ENCODE results near the gene EMC10.

Gene EMC10

GRCh38 chr19:50432221-50433028, 43.9 kb upstream of the EMC10 start, which contains the start of gene MYBPC2:
Gene MYBPC2 (plus strand): TSS chr19:50432892. CDS start chr19:50432954, 62 bp downstream.
- H3K36me3 ChIP-seq (ENCODE audit: control insufficient read depth in 4 of 4, insufficient read depth in 4 of 4, low read length in 3 of 4): no peaks in the 10 kb centered on the region
- no peaks in the 10 kb centered on the region for H3K9me3 ChIP-seq (ENCODE audit: control extremely low read depth in 1 of 5, control insufficient read depth in 4 of 5, insufficient read depth in 2 of 5, low read depth in 1 of 5, low read length in 4 of 5)
- ChIA-PET POLR2A (interaction anchor here (0.6 kb wide), 1 partner anchor 38 kb away, joined by 3 read pairs; no protein-coding TSS in a partner anchor), CTCF (interaction anchor here (1.6 kb wide), 1 partner anchor 28 kb away, joined by 6 read pairs; no protein-coding TSS in a partner anchor)
- peak within 1 kb of the TSS; percentile 40 to 75 for H3K27ac ChIP-seq (ENCODE audit: insufficient read depth in 1 of 2, low read depth in 1 of 2, low read length in 2 of 2, poor library complexity in 1 of 2, severe bottlenecking in 2 of 2)
- H3K27me3 ChIP-seq (replicated peaks in 2 of 5; ENCODE audit: control insufficient read depth in 4 of 5, insufficient read depth in 5 of 5, low read length in 4 of 5): peaks cover 0 to 5% (median 0%) of the 10 kb centered on the region in 5 experiments
- H3K4me3 ChIP-seq (ENCODE audit: control insufficient read depth in 1 of 7, extremely low read depth in 1 of 7, insufficient read depth in 4 of 7, low read depth in 2 of 7, low read length in 6 of 7): peak within 1 kb of the TSS; percentile 42 to 86 (median 68)
- 4% methylated on average over 28 of the region's 40 CpGs for WGBS (ENCODE audit: insufficient coverage)
- DNase-seq: peak; percentile 9 to 10 (median 9)
- peaks cover 0 to 36% (median 32%) of the 10 kb centered on the region in 4 experiments for H3K4me1 ChIP-seq (ENCODE audit: control extremely low read depth in 1 of 4, control insufficient read depth in 4 of 4, insufficient read depth in 4 of 4, low read length in 3 of 4)

DNA sequence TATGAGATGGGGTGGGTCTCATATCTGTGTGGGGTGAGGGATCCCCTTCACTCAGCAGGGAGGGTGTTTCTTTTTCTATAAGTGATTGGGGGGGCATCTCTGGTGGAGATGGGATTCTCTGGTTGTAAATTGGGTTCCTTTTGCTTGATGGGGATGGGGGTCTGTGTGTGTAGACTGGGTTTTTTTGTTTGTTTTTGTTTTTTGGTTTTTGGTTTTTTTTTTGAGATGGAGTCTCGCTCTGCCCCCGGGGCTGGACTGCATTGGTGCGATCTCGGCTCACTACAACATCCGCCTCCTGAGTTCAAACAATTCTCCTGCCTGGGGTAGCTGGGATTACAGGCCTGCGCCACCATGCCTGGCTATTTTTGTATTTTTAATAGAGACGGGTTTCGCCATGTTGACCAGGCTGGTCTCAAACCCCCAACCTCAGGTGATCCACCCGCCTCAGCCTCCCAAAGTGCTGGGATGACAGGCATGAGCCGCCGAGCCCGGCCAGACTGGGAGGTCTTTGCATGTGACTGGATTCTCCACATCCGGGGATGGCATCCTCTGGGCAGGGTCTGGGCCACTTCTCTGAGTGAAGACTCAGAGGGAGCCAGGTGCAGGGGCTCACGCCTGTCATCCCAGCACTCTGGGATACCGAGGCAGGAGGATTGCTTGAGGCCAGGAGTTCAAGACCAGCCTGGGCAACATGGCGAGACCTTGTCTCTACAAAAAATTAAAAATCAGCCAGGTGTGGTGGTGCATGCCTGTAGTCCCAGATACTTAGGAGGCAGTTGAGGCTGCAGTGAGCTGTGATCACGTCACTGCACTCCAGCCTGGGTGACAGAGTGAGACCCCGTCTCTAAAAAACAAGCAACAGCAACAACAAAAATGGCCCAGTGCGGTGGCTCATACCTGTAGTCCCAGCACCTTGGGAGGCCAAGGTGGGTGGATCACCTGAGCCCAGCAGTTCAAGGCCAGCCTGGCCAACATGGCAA, 42.8 kb upstream of the EMC10 start:
- Histone ChIP-seq H3K9me3 (ENCODE audit: control extremely low read depth in 1 of 5, control insufficient read depth in 4 of 5, insufficient read depth in 2 of 5, low read depth in 1 of 5, low read length in 4 of 5) (no peaks in the 10 kb centered on the region), H3K4me3 (ENCODE audit: control insufficient read depth in 1 of 7, extremely low read depth in 1 of 7, insufficient read depth in 4 of 7, low read depth in 2 of 7, low read length in 6 of 7) (no peak overlapping the region), H3K27ac (ENCODE audit: insufficient read depth in 1 of 2, low read depth in 1 of 2, low read length in 2 of 2, poor library complexity in 1 of 2, severe bottlenecking in 2 of 2) (no peak overlapping the region), H3K27me3 (replicated peaks in 2 of 5; ENCODE audit: control insufficient read depth in 4 of 5, insufficient read depth in 5 of 5, low read length in 4 of 5) (peaks cover 0 to 5% (median 0%) of the 10 kb centered on the region in 5 experiments), H3K4me1 (ENCODE audit: control extremely low read depth in 1 of 4, control insufficient read depth in 4 of 4, insufficient read depth in 4 of 4, low read length in 3 of 4) (peaks cover 0 to 26% (median 21%) of the 10 kb centered on the region in 4 experiments), H3K36me3 (ENCODE audit: control insufficient read depth in 4 of 4, insufficient read depth in 4 of 4, low read length in 3 of 4) (no peaks in the 10 kb centered on the region)
- no peak for DNase-seq
- ChIA-PET CTCF (interaction anchor here (1.6 kb wide), 1 partner anchor 27 kb away, joined by 4 read pairs; no protein-coding TSS in a partner anchor), POLR2A (no interaction called here)
- 91% methylated on average over 16 of the region's 19 CpGs for WGBS (ENCODE audit: insufficient coverage)

- peaks cover 0 to 22% (median 19%) of the 10 kb centered on the region in 4 experiments for H3K4me1 ChIP-seq (ENCODE audit: control extremely low read depth in 1 of 4, control insufficient read depth in 4 of 4, insufficient read depth in 4 of 4, low read length in 3 of 4)
- H3K27me3 ChIP-seq (replicated peaks in 2 of 5; ENCODE audit: control insufficient read depth in 4 of 5, insufficient read depth in 5 of 5, low read length in 4 of 5): peaks cover 0 to 5% (median 0%) of the 10 kb centered on the region in 5 experiments
- no peak overlapping the region for H3K4me3 ChIP-seq (ENCODE audit: control insufficient read depth in 1 of 7, extremely low read depth in 1 of 7, insufficient read depth in 4 of 7, low read depth in 2 of 7, low read length in 6 of 7)
- DNase-seq: no peak
- WGBS (ENCODE audit: insufficient coverage): 74% methylated on average over 11 of the region's 12 CpGs
- H3K36me3 ChIP-seq (ENCODE audit: control insufficient read depth in 4 of 4, insufficient read depth in 4 of 4, low read length in 3 of 4): no peaks in the 10 kb centered on the region
- CTCF ChIA-PET: interaction anchor here (1.6 kb wide), 1 partner anchor 26 kb away, joined by 4 read pairs; no protein-coding TSS in a partner anchor
- POLR2A ChIA-PET: no interaction called here
- H3K9me3 ChIP-seq (ENCODE audit: control extremely low read depth in 1 of 5, control insufficient read depth in 4 of 5, insufficient read depth in 2 of 5, low read depth in 1 of 5, low read length in 4 of 5): no peaks in the 10 kb centered on the region
- no peak overlapping the region for H3K27ac ChIP-seq (ENCODE audit: insufficient read depth in 1 of 2, low read depth in 1 of 2, low read length in 2 of 2, poor library complexity in 1 of 2, severe bottlenecking in 2 of 2)
Observed at GRCh38 chr19:50434525-50434924, 41.8 kb upstream of the EMC10 start.

DNA sequence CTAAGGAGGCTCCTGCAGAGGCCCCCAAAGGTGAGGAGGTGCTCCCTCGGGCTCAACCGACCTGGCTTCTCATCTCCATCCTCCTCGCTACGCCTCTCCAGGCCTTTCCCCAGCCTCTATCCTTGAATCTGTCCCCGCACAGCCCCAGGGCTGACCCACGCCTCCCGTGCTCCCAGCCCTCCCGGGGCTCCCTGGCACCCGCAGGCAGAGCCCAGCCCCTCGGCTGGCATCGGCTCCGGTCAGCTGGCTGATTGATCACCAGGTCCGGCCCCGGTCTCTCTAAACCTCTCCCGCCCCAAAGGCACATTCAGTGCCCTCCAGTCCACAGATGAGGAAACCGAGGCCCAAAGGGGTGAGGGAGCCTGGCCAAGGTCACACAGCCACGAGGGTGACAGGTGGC, 41.1 kb upstream of the EMC10 start:
- peaks cover 0 to 22% (median 19%) of the 10 kb centered on the region in 4 experiments for H3K4me1 ChIP-seq (ENCODE audit: control extremely low read depth in 1 of 4, control insufficient read depth in 4 of 4, insufficient read depth in 4 of 4, low read length in 3 of 4)
- H3K36me3 ChIP-seq (ENCODE audit: control insufficient read depth in 4 of 4, insufficient read depth in 4 of 4, low read length in 3 of 4): no peaks in the 10 kb centered on the region
- no peak for DNase-seq
- H3K4me3 ChIP-seq (ENCODE audit: control insufficient read depth in 1 of 7, extremely low read depth in 1 of 7, insufficient read depth in 4 of 7, low read depth in 2 of 7, low read length in 6 of 7): no peak overlapping the region
- no peak overlapping the region for H3K27ac ChIP-seq (ENCODE audit: insufficient read depth in 1 of 2, low read depth in 1 of 2, low read length in 2 of 2, poor library complexity in 1 of 2, severe bottlenecking in 2 of 2)
- 94% methylated on average over 13 of the region's 17 CpGs for WGBS (ENCODE audit: insufficient coverage)
- ChIA-PET POLR2A (no interaction called here), CTCF (interaction anchor here (1.6 kb wide), 1 partner anchor 25 kb away, joined by 4 read pairs; no protein-coding TSS in a partner anchor)
- H3K27me3 ChIP-seq (replicated peaks in 2 of 5; ENCODE audit: control insufficient read depth in 4 of 5, insufficient read depth in 5 of 5, low read length in 4 of 5): peaks cover 0 to 5% (median 0%) of the 10 kb centered on the region in 5 experiments
- no peaks in the 10 kb centered on the region for H3K9me3 ChIP-seq (ENCODE audit: control extremely low read depth in 1 of 5, control insufficient read depth in 4 of 5, insufficient read depth in 2 of 5, low read depth in 1 of 5, low read length in 4 of 5)

DNA sequence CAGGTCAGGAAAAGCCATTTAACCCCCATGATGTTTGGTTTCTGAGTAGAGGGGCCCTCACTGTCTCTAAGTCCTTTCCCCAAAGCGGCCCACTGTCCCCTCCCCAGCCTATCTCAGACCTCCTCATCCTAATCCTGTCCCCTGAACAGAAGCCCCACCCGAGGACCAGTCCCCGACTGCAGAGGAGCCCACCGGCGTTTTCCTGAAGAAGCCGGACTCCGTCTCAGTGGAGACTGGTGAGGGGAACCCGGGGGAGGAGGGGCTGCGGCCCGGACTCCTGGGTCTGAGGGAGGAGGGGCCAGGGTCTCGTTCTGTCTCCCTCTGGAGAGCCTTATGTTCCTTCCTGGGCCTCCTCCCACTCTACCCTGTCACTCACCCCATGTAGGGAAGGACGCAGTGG, 40.7 kb upstream of the EMC10 start:
- 100% methylated on average over 2 of the region's 12 CpGs for WGBS (ENCODE audit: insufficient coverage)
- POLR2A ChIA-PET: no interaction called here
- CTCF ChIA-PET: no interaction called here
- H3K4me1 ChIP-seq (ENCODE audit: control extremely low read depth in 1 of 4, control insufficient read depth in 4 of 4, insufficient read depth in 4 of 4, low read length in 3 of 4): peaks cover 0 to 21% (median 18%) of the 10 kb centered on the region in 4 experiments
- H3K27ac ChIP-seq (ENCODE audit: insufficient read depth in 1 of 2, low read depth in 1 of 2, low read length in 2 of 2, poor library complexity in 1 of 2, severe bottlenecking in 2 of 2): no peak overlapping the region
- no peaks in the 10 kb centered on the region for H3K36me3 ChIP-seq (ENCODE audit: control insufficient read depth in 4 of 4, insufficient read depth in 4 of 4, low read length in 3 of 4)
- no peaks in the 10 kb centered on the region for H3K9me3 ChIP-seq (ENCODE audit: control extremely low read depth in 1 of 5, control insufficient read depth in 4 of 5, insufficient read depth in 2 of 5, low read depth in 1 of 5, low read length in 4 of 5)
- peaks cover 0 to 5% (median 0%) of the 10 kb centered on the region in 5 experiments for H3K27me3 ChIP-seq (replicated peaks in 2 of 5; ENCODE audit: control insufficient read depth in 4 of 5, insufficient read depth in 5 of 5, low read length in 4 of 5)
- DNase-seq: no peak
- H3K4me3 ChIP-seq (ENCODE audit: control insufficient read depth in 1 of 7, extremely low read depth in 1 of 7, insufficient read depth in 4 of 7, low read depth in 2 of 7, low read length in 6 of 7): no peak overlapping the region

DNA sequence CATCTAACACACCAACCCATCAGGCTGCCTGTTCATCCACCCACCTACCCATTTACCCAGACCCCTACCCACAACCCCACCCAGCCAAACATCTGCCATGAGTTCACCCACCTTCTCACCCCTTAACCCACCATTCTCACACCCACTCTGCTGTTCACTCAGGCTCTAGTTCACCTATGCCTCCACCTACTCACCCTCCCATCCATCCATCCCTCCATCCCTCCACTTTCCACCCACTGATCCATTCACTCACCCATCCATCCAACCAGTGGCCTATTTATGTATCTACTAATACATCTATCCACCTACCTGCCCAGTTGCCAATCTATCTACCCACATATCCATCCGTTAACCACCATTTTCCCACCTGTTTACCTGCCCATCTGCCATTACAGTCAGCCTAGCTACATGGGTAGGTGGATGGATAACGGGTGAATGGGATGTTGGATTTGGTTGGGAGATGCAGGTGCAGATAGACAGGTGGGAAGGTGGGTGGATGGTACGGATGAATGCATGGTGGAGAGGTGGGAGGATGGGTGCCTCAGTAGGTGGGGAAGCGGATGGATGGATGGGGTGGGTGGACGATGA, 38.4 kb upstream of the EMC10 start:
- Histone ChIP-seq H3K9me3 (ENCODE audit: control extremely low read depth in 1 of 5, control insufficient read depth in 4 of 5, insufficient read depth in 2 of 5, low read depth in 1 of 5, low read length in 4 of 5) (no peaks in the 10 kb centered on the region), H3K36me3 (ENCODE audit: control insufficient read depth in 4 of 4, insufficient read depth in 4 of 4, low read length in 3 of 4) (no peaks in the 10 kb centered on the region), H3K4me3 (ENCODE audit: control insufficient read depth in 1 of 7, extremely low read depth in 1 of 7, insufficient read depth in 4 of 7, low read depth in 2 of 7, low read length in 6 of 7) (no peak overlapping the region), H3K4me1 (ENCODE audit: control extremely low read depth in 1 of 4, control insufficient read depth in 4 of 4, insufficient read depth in 4 of 4, low read length in 3 of 4) (peaks cover 0 to 5% (median under 1%) of the 10 kb centered on the region in 4 experiments), H3K27ac (ENCODE audit: insufficient read depth in 1 of 2, low read depth in 1 of 2, low read length in 2 of 2, poor library complexity in 1 of 2, severe bottlenecking in 2 of 2) (no peak overlapping the region), H3K27me3 (replicated peaks in 2 of 5; ENCODE audit: control insufficient read depth in 4 of 5, insufficient read depth in 5 of 5, low read length in 4 of 5) (peaks cover 0 to 5% (median 0%) of the 10 kb centered on the region in 5 experiments)
- ChIA-PET CTCF (no interaction called here), POLR2A (no interaction called here)
- WGBS (ENCODE audit: insufficient coverage): 96% methylated on average over 4 of the region's 5 CpGs
- no peak for DNase-seq

All from common myeloid progenitor, CD34-positive (primary cell).